Measurements from ENCODE around the gene DOCK2. TPM values are rescaled to one million over a fixed set of nuclear protein-coding genes. Genes with fewer than 3 reads are reported as not detected.

Gene DOCK2
- total RNA-seq, 1 experiment from 2014 or later, result 4.6 TPM

- TF ChIP-seq NFE2L1 (CRISPR knock-in tag; IDR thresholded peaks at IDR 0.05), result no peak
- TF ChIP-seq MXD4 (CRISPR knock-in tag; IDR thresholded peaks at IDR 0.05; ENCODE audit: borderline replicate concordance), result no peak
Observed at GRCh38 chr5:169629847-169630548, 7.1 kb upstream of the DOCK2 start (continued).

GRCh38 chr5:169631360-169631759 lies 5.7 kb upstream of the DOCK2 start:
- TF ChIP-seq E2F4 (CRISPR knock-in tag; IDR thresholded peaks at IDR 0.05; ENCODE audit: borderline replicate concordance, low read depth) (no peak), GTF2I (CRISPR knock-in tag; conservative IDR thresholded peaks at IDR 0.05) (no peak)
- no peak for ATAC-seq
- Mint-ChIP-seq H3K4me3 (no peak overlapping the region), H3K27me3 (ENCODE audit: low read depth) (peaks cover 6% of the 10 kb centered on the region), H3K36me3 (peaks cover 5% of the 10 kb centered on the region), H3K4me1 (peaks cover 6% of the 10 kb centered on the region; the same call in 1 of the 2 replicates), H3K27ac (no peak overlapping the region), H3K9me3 (peaks cover 5% of the 10 kb centered on the region)
- CTCF ChIA-PET, result no interaction called here
- no peak for DNase-seq (ENCODE audit: low spot score)
- POLR2A ChIA-PET, result no interaction called here

- TF ChIP-seq PRRX2 (CRISPR knock-in tag; IDR thresholded peaks at IDR 0.05), result no peak
- no peak for DNase-seq (ENCODE audit: low spot score)
- ChIA-PET CTCF (no interaction called here), POLR2A (no interaction called here)
- H3K36me3 Mint-ChIP-seq, result peaks cover 5% of the 10 kb centered on the region
- no peak overlapping the region for H3K4me3 Mint-ChIP-seq
- H3K4me1 Mint-ChIP-seq, result peaks cover 11% of the 10 kb centered on the region; the same call in 1 of the 2 replicates
- H3K27me3 Mint-ChIP-seq (ENCODE audit: low read depth), result peaks cover 18% of the 10 kb centered on the region
- H3K27ac Mint-ChIP-seq, result no peak overlapping the region
- peaks cover 5% of the 10 kb centered on the region for H3K9me3 Mint-ChIP-seq
- no peak for ATAC-seq
Observed at GRCh38 chr5:169632946-169633345, 4.1 kb upstream of the DOCK2 start.

GRCh38 chr5:169634606-169635005 lies 2.5 kb upstream of the DOCK2 start:
- Mint-ChIP-seq H3K4me1 (peaks cover 11% of the 10 kb centered on the region; the same call in 1 of the 2 replicates), H3K27me3 (ENCODE audit: low read depth) (peaks cover 30% of the 10 kb centered on the region), H3K4me3 (no peak overlapping the region), H3K27ac (no peak overlapping the region), H3K9me3 (peaks cover 15% of the 10 kb centered on the region), H3K36me3 (peaks cover 16% of the 10 kb centered on the region)
- no peak for DNase-seq (ENCODE audit: low spot score)
- POLR2A ChIA-PET, result no interaction called here
- CTCF ChIA-PET, result no interaction called here
- no peak for ATAC-seq
- no peak for TF ChIP-seq PRRX2 (CRISPR knock-in tag; IDR thresholded peaks at IDR 0.05)
- no peak for TF ChIP-seq E2F4 (CRISPR knock-in tag; IDR thresholded peaks at IDR 0.05; ENCODE audit: borderline replicate concordance, low read depth)
- no peak for TF ChIP-seq ESRRA (CRISPR knock-in tag; IDR thresholded peaks at IDR 0.05; ENCODE audit: borderline replicate concordance)
- no peak for TF ChIP-seq ZSCAN18 (CRISPR knock-in tag; IDR thresholded peaks at IDR 0.05)
- TF ChIP-seq USF2 (CRISPR knock-in tag; IDR thresholded peaks at IDR 0.05), result no peak
- no peak for TF ChIP-seq ZBTB21 (CRISPR knock-in tag; IDR thresholded peaks at IDR 0.05; ENCODE audit: borderline replicate concordance)
- no peak for TF ChIP-seq ZNF396 (CRISPR knock-in tag; IDR thresholded peaks at IDR 0.05; ENCODE audit: borderline replicate concordance)
- no peak for TF ChIP-seq ZNF425 (CRISPR knock-in tag; conservative IDR thresholded peaks at IDR 0.05)
- no peak for TF ChIP-seq ATF2 (CRISPR knock-in tag; IDR thresholded peaks at IDR 0.05; ENCODE audit: borderline replicate concordance, low read depth)
- no peak for TF ChIP-seq ERG (CRISPR knock-in tag; IDR thresholded peaks at IDR 0.05)
- no peak for TF ChIP-seq NFATC4 (CRISPR knock-in tag; IDR thresholded peaks at IDR 0.05)
- TF ChIP-seq USF1 (CRISPR knock-in tag; IDR thresholded peaks at IDR 0.05), result no peak
- no peak for TF ChIP-seq ZNF263 (CRISPR knock-in tag; IDR thresholded peaks at IDR 0.05; ENCODE audit: low read depth)
- no peak for TF ChIP-seq EMX1 (CRISPR knock-in tag; IDR thresholded peaks at IDR 0.05)

All from WTC11 (cell line).